Peyer's patch (tissue), 4 donors: ENCODE results near the gene IGSF11. TPM values are rescaled to one million over a fixed set of nuclear protein-coding genes. Genes with fewer than 3 reads are reported as not detected.

Experiments
- DNase-seq, 3 donors: peaks; one replicate each; pipeline ENCODE4 v3.0.0-alpha.2; 2017 to 2019
- H3K27ac ChIP-seq, 4 donors: fragments of 200-600 bp; sonication (generic); one replicate each; pipeline ENCODE4 v1.5.1; 2016 to 2019
- H3K27me3 ChIP-seq, 2 donors: fragments of 200-600 bp; sonication (generic); one replicate each; pipeline ENCODE4 v1.5.1; 2019
- H3K36me3 ChIP-seq, 3 donors: fragments of 200-600 bp; sonication (generic); one replicate each; pipeline ENCODE4 v1.5.1; 2016 to 2019
- H3K4me1 ChIP-seq, 4 donors: fragments of 200-600 bp; sonication (generic); one replicate each; pipeline ENCODE4 v1.5.1; 2016 to 2019
- H3K4me3 ChIP-seq, 4 donors: fragments of 200-600 bp; sonication (generic); 1 replicate in 3 of 4; 2 replicates in 1 of 4; pipeline ENCODE4 v1.5.1; 2016 to 2019; ENCODE audit warnings: mild to moderate bottlenecking in 1 of 4
- H3K9me3 ChIP-seq, 4 donors: fragments of 200-600 bp; sonication (generic); one replicate each; pipeline ENCODE4 v1.5.1; 2016 to 2019; ENCODE audit warnings: mild to moderate bottlenecking in 1 of 4
- POLR2A ChIP-seq, 2 donors: fragments of 450-650 bp; IDR thresholded peaks; one replicate each; pipeline ENCODE4 v1.5.1; 2017; ENCODE audit warnings: antibody characterized with exemption in 2 of 2, mild to moderate bottlenecking in 2 of 2, moderate library complexity in 2 of 2
- total RNA-seq, 4 donors: library from RNA; depleted of rRNA; stranded (reverse); fragments of >200 nt; gene quantifications; one replicate each; pipeline ENCODE4 v1.1.0, GENCODE V29; 2016
- TF ChIP-seq, protein P1 (sequence below), 6 experiments: fragments of 450-650 bp in 4 of 6; fragments of 200-600 bp in 2 of 6; sonication (generic) in 1 of 6; IDR thresholded peaks; one replicate each; pipeline ENCODE4 v1.5.1; 2017 to 2019; ENCODE audit warnings: antibody characterized with exemption in 6 of 6, mild to moderate bottlenecking in 3 of 6, moderate library complexity in 1 of 6

IGSF11 gene
- total RNA-seq, 4 donors from 2014 or later = 0.67 to 3.0 TPM; not detected in 2

DNA sequence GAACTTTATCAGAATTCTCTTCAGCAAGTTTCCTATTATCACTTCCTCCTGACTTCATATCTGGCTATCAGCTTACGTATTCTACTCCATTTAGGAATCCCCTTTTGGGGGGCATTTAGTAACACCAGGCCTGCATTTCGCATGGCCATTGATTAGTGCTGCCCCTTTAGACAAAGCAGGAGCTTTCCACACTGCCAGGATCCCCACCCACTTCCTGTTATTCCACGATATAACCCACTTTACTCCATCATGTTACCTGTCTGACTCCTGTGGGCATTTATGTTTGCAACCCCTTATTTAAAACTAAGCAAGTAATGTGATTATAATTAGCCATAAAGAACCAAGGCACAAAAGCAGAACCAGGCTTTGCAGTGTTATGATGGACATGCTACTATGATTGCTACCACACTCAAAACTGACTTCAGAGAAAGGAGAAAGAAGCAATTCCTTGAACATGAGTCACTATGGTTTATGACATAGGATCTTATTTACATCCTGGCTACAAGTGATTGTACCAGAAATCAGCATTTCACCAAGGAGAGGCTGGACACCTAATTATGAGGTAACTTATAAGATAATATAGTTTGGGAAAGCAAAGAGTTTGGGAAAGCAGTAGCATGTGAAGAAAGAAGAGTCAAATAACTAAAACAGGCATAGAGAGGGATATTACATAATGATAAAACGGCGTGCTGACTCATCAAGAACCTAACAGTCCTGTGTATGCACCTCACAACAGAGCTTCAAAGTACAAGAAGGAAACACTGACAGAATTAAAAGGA, 96.3 kb downstream of the IGSF11 start:
- TF ChIP-seq POLR2A (IDR thresholded peaks at IDR 0.05) = no peak
- TF ChIP-seq, protein P1, sequence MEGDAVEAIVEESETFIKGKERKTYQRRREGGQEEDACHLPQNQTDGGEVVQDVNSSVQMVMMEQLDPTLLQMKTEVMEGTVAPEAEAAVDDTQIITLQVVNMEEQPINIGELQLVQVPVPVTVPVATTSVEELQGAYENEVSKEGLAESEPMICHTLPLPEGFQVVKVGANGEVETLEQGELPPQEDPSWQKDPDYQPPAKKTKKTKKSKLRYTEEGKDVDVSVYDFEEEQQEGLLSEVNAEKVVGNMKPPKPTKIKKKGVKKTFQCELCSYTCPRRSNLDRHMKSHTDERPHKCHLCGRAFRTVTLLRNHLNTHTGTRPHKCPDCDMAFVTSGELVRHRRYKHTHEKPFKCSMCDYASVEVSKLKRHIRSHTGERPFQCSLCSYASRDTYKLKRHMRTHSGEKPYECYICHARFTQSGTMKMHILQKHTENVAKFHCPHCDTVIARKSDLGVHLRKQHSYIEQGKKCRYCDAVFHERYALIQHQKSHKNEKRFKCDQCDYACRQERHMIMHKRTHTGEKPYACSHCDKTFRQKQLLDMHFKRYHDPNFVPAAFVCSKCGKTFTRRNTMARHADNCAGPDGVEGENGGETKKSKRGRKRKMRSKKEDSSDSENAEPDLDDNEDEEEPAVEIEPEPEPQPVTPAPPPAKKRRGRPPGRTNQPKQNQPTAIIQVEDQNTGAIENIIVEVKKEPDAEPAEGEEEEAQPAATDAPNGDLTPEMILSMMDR (IDR thresholded peaks at IDR 0.05) = no peak
- H3K4me3 ChIP-seq = no peak overlapping the region
- no peaks in the 10 kb centered on the region for H3K4me1 ChIP-seq
- no peaks in the 10 kb centered on the region for H3K27me3 ChIP-seq
- H3K9me3 ChIP-seq = no peaks in the 10 kb centered on the region
- no peak overlapping the region for H3K27ac ChIP-seq
- no peaks in the 10 kb centered on the region for H3K36me3 ChIP-seq
- no peak for DNase-seq

DNA sequence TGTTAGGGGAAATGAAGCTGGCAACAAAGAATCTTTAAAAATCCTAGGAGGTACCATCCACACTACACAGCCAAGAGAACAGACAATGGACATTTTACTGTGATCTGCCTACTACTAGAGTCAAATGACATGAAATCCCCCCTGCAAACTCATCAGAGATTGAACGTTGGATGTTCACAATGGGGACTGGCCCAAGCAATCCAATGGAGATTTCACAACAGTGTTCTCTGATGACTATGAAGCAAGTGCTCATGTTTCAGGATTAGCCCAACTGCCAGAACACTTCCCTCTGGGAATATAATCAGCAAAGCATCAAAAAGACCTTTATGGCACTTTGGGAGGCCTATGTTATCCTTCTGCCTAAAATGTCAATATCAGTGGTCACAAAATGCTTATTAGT, 97.8 kb downstream of the IGSF11 start:
- TF ChIP-seq POLR2A (IDR thresholded peaks at IDR 0.05) = no peak
- TF ChIP-seq, protein P1 (IDR thresholded peaks at IDR 0.05) = no peak
- no peaks in the 10 kb centered on the region for H3K4me1 ChIP-seq
- H3K9me3 ChIP-seq = no peaks in the 10 kb centered on the region
- H3K4me3 ChIP-seq = no peak overlapping the region
- no peaks in the 10 kb centered on the region for H3K27me3 ChIP-seq
- no peak overlapping the region for H3K27ac ChIP-seq
- H3K36me3 ChIP-seq = no peaks in the 10 kb centered on the region
- DNase-seq = no peak

DNA sequence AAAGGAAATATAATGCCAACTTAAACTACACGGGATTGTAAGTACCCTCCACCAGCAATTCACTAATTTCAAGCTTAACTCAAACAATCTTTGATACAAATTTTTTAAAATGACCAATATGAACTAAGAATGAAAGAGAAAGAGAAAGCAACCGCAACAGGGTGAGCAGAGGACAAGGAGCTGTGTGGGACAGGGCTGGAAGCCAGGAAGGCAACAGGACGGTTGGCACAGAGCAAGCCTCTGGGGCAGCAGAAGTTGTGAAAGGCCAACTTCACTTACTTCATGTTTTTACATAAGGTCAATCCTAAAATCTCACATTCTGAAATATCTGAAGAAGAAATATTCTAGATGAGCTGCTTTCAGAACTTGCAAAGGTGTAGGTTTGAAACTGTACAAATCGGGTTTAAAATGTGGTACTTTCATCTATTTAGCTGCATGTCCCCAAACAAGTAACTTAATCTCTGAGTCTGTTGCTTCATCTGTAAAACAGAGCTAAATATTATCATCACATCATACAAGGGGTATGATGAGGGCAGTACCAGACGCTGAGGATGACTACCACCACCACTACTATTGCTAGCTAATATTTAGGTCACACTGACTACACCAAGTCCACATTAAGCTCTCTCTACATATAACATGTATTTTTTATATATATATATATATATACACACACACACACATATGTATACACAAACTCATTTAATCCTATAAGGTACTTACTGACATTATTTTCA, 101.7 kb downstream of the IGSF11 start:
- no peaks in the 10 kb centered on the region for H3K9me3 ChIP-seq
- DNase-seq = no peak
- no peak for TF ChIP-seq POLR2A (IDR thresholded peaks at IDR 0.05)
- TF ChIP-seq, protein P1 (IDR thresholded peaks at IDR 0.05) = no peak
- H3K36me3 ChIP-seq = no peaks in the 10 kb centered on the region
- no peaks in the 10 kb centered on the region for H3K27me3 ChIP-seq
- no peaks in the 10 kb centered on the region for H3K4me1 ChIP-seq
- H3K27ac ChIP-seq = no peak overlapping the region
- no peak overlapping the region for H3K4me3 ChIP-seq

DNA sequence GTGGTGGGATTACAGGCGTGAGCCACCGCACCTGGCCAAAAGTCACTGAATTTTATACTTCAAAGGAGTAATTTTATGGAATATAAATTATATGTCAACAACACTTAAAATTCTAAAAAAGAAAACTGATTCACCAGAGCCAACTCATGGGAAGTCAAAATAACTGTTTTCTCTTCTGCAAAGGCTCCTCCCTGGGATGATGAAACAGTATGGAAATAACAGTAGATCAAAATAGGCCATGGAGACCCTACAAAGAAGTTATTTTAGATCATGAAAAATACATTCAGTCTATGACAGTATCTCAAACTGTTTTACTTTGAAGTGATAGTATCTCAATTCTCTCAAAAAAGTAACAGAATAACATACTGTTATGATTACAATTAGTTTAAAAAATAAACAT, 102.7 kb downstream of the IGSF11 start:
- Histone ChIP-seq H3K27ac (no peak overlapping the region), H3K27me3 (no peaks in the 10 kb centered on the region), H3K4me1 (no peaks in the 10 kb centered on the region), H3K36me3 (no peaks in the 10 kb centered on the region), H3K9me3 (no peaks in the 10 kb centered on the region), H3K4me3 (no peak overlapping the region)
- DNase-seq = no peak
- no peak for TF ChIP-seq POLR2A (IDR thresholded peaks at IDR 0.05)
- TF ChIP-seq, protein P1 (IDR thresholded peaks at IDR 0.05) = no peak

GRCh38 chr3:118927449-118927848, 107.2 kb downstream of the IGSF11 start:
- Histone ChIP-seq H3K4me3 (no peak overlapping the region), H3K9me3 (no peaks in the 10 kb centered on the region), H3K27ac (no peak overlapping the region), H3K27me3 (no peaks in the 10 kb centered on the region), H3K36me3 (no peaks in the 10 kb centered on the region), H3K4me1 (no peaks in the 10 kb centered on the region)
- no peak for DNase-seq
- TF ChIP-seq, protein P1 (IDR thresholded peaks at IDR 0.05) = no peak
- TF ChIP-seq POLR2A (IDR thresholded peaks at IDR 0.05) = no peak
